ENCODE results near the gene REEP1. TPM values are rescaled to one million over a fixed set of nuclear protein-coding genes. Genes with fewer than 3 reads are reported as not detected.

REEP1 gene
- total RNA-seq, 1 experiment from 2014 or later: not detected

GRCh38 chr2:86170449-86170848, 167.0 kb downstream of the REEP1 start:
- Mint-ChIP-seq H3K4me3 (ENCODE audit: unreplicated experiment) (no peak overlapping the region), H3K9me3 (ENCODE audit: unreplicated experiment) (no peaks in the 10 kb centered on the region), H3K36me3 (ENCODE audit: insufficient read depth, unreplicated experiment) (peaks cover 85% of the 10 kb centered on the region), H3K27ac (ENCODE audit: low read depth, unreplicated experiment) (no peak overlapping the region), H3K27me3 (ENCODE audit: insufficient read depth, unreplicated experiment) (no peaks in the 10 kb centered on the region), H3K4me1 (ENCODE audit: insufficient read depth, unreplicated experiment) (peaks cover 8% of the 10 kb centered on the region)
- POLR2A ChIA-PET: interaction anchor here (0.7 to 2.4 kb wide), 4 partner anchors 11 to 24 kb away, joined by 3 to 5 read pairs (median 4); no protein-coding TSS in a partner anchor
- no TSS peak for BruUV-seq (replicated peaks)
- intact Hi-C loops (cut with micrococcal nuclease): no loop called here
- no peak for DNase-seq (ENCODE audit: unreplicated experiment)
- CTCF ChIA-PET: interaction anchor here (0.6 kb wide), 1 partner anchor 28 kb away, joined by 3 read pairs; no protein-coding TSS in a partner anchor
- TF ChIP-seq CTCF (IDR thresholded peaks at IDR 0.05; ENCODE audit: unreplicated experiment): no peak

Small RNA genes lying within 50 kb of the gene (microRNA-seq; reads per million reads assigned to microRNA genes)
- not detected for gene MIR4779

Other genes with a start within 250 kb of the REEP1 start
- 46.4 and 52.7 TPM in 2 replicates for gene POLR1A, start 231.7 kb downstream of the REEP1 start, total RNA-seq (2022)
- gene PTCD3, start 231.4 kb downstream of the REEP1 start, total RNA-seq (2022): 95.3 and 96.3 TPM in 2 replicates
- 84.6 and 114 TPM in 2 replicates for gene IMMT, start 142.2 kb downstream of the REEP1 start, total RNA-seq (2022)
- 36.4 and 44.8 TPM in 2 replicates for gene MRPL35, start 138.2 kb downstream of the REEP1 start, total RNA-seq (2022)
- 21.1 and 34.6 TPM in 2 replicates for gene KDM3A, start 103.7 kb upstream of the REEP1 start, total RNA-seq (2022)
- 123 and 131 TPM in 2 replicates for gene CHMP3, start 225.8 kb upstream of the REEP1 start, total RNA-seq (2022)

Measured in MCF 10A (cell line).